ENCODE data around the gene MAMSTR. TPM values are rescaled to one million over a fixed set of nuclear protein-coding genes. Genes with fewer than 3 reads are reported as not detected.

The MAMSTR gene
- total RNA-seq, 1 experiment from 2014 or later, result 1.6 TPM

DNA sequence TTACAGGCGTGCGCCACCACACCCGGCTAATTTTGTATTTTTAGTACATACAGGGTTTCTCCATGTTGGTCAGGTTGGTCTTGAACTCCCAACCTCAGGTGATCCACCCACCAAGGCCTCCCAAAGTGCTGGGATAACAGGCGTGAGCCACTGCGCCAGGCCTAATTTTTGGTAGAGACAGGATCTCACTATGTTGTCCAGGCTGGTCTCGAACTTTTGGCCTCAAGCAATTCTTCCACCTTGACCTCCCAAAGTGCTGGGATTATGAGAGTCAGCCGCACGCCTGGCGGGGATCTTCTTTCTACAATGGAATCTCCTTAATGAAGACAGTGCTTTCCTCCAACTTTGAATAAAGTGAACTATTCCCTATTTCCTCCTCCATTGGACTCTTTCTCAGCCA lies 15.1 kb upstream of the MAMSTR start:
- WGBS (ENCODE audit: extremely low coverage, insufficient read length, low lambda C conversion rate), result no CpG with 5 or more reads among the region's 9 CpGs
- no peak for DNase-seq
- no peak overlapping the region for H2BK15ac ChIP-seq (ENCODE audit: low read depth, low read length)
- H3T11ph ChIP-seq (ENCODE audit: low read length), result no peak overlapping the region
- no peak overlapping the region for H2AK5ac ChIP-seq (ENCODE audit: insufficient read length, low read length)
- Mint-ChIP-seq H3K27me3 (ENCODE audit: low read depth) (peaks cover 6% of the 10 kb centered on the region), H3K27ac (no peak overlapping the region; a peak in 1 of 7 replicates), H3K9me3 (no peaks in the 10 kb centered on the region), H3K36me3 (ENCODE audit: insufficient read depth in 1 of 3, low read depth in 3 of 3) (peaks cover 2 to 4% (median 3%) of the 10 kb centered on the region in 3 experiments; a peak in 3 of 7 replicates), H3K4me3 (peak overlapping the region; percentile 66 to 87), H3K4me1 (peaks cover 11 to 33% of the 10 kb centered on the region in 2 experiments)
- no peak overlapping the region for H3K4me2 ChIP-seq (ENCODE audit: insufficient read depth, insufficient read length, low read length)
- no peak overlapping the region for H3K18ac ChIP-seq (ENCODE audit: insufficient read length, low read depth, low read length)
- no peak overlapping the region for H3K27ac ChIP-seq (ENCODE audit: insufficient read length, low read depth, low read length)
- H3K14ac ChIP-seq (ENCODE audit: insufficient read depth, low read length), result no peak overlapping the region
- H3K79me1 ChIP-seq (ENCODE audit: insufficient read depth, low read depth, low read length, poor library complexity, severe bottlenecking), result no peaks in the 10 kb centered on the region
- H2BK12ac ChIP-seq (ENCODE audit: insufficient read length, low read depth, low read length), result no peak overlapping the region
- no peaks in the 10 kb centered on the region; the same call in 1 of the 2 replicates for H3K4me1 ChIP-seq (ENCODE audit: insufficient read depth, low read length)
- H2AFZ ChIP-seq (ENCODE audit: low read length), result no peak overlapping the region
- no peaks in the 10 kb centered on the region for H4K20me1 ChIP-seq (ENCODE audit: control insufficient read depth, insufficient read depth, insufficient read length)
- H3K56ac ChIP-seq (ENCODE audit: insufficient read length, low read depth, low read length), result no peak overlapping the region
- H4K91ac ChIP-seq (ENCODE audit: insufficient read length, low read depth, low read length), result no peak overlapping the region
- H4K8ac ChIP-seq (replicated peaks; ENCODE audit: insufficient read length, low read depth, low read length), result no peak overlapping the region
- H2BK5ac ChIP-seq (ENCODE audit: insufficient read length, low read length), result no peak overlapping the region
- H2BK20ac ChIP-seq (ENCODE audit: low read depth, low read length, poor library complexity, severe bottlenecking), result no peak overlapping the region
- H2BK120ac ChIP-seq (ENCODE audit: low read depth, low read length, poor library complexity, severe bottlenecking), result no peak overlapping the region
- no peak overlapping the region for H3K23ac ChIP-seq (ENCODE audit: insufficient read length, low read depth, low read length)
- peaks cover 9% of the 10 kb centered on the region for H3K23me2 ChIP-seq (ENCODE audit: insufficient read length, low read depth, low read length, poor library complexity, severe bottlenecking)
- no peak overlapping the region for H3K4ac ChIP-seq (ENCODE audit: low read depth, low read length)
- no peaks in the 10 kb centered on the region for H3K79me2 ChIP-seq (ENCODE audit: insufficient read depth, low read length)
- TF ChIP-seq CTCF (conservative IDR thresholded peaks at IDR 0.05), result no peak
- no peaks in the 10 kb centered on the region for H3K9me3 ChIP-seq (ENCODE audit: control insufficient read depth, low read depth, low read length)
- no peak overlapping the region for H4K5ac ChIP-seq (ENCODE audit: insufficient read length, low read depth, low read length)
- no peak overlapping the region for H3K9ac ChIP-seq (ENCODE audit: extremely low read depth, insufficient read length, low read length)
- H3K27me3 ChIP-seq (ENCODE audit: insufficient read depth, low read length), result no peaks in the 10 kb centered on the region

Measured in H9 (cell line).